22Rv1 (cell line): Measurements from ENCODE around the gene ANO9.

Experiments
- CTCF ChIP-seq: fragments of 450-650 bp; IDR thresholded peaks from 2 replicates; pipeline ENCODE4 v1.5.1; 2017; ENCODE audit warnings: mild to moderate bottlenecking
- ZFX ChIP-seq: fragments of 450-650 bp; IDR thresholded peaks from 2 replicates; pipeline ENCODE4 v1.6.1; 2017; ENCODE audit warnings: antibody characterized with exemption, borderline replicate concordance

- no peak for TF ChIP-seq CTCF
- TF ChIP-seq ZFX: no peak
Measured at GRCh38 chr11:475941-476340, 34.1 kb upstream of the ANO9 start.
